SK-N-SH (cell line): ENCODE results near the gene LMO7. TPM values are rescaled to one million over a fixed set of nuclear protein-coding genes. Genes with fewer than 3 reads are reported as not detected.

Source experiments
- CTCF ChIA-PET: fragments of 300-600, 350-600 bp; formaldehyde crosslinking; extraction: SDS; loops from one replicate; lab custom pipeline; 2021; lab: Yijun Ruan, JAX
- POLR2A ChIA-PET: fragments of 350-600 bp; sonication (Branson Sonifier 250); formaldehyde crosslinking; extraction: SDS; loops from one replicate; lab custom pipeline; 2020; ENCODE audit warnings: antibody characterized with exemption, inconsistent platforms; lab: Yijun Ruan, JAX
- DNase-seq: peaks from one replicate; pipeline ENCODE4 v3.0.0; 2012
- H2AFZ ChIP-seq: fragments of 200-600 bp; sonication (generic); 2 replicates; pipeline ENCODE4 v1.8.1; 2016; ENCODE audit warnings: antibody characterized with exemption, mild to moderate bottlenecking, low read depth
- H3F3A ChIP-seq: fragments of 200-600 bp; sonication (generic); replicated peaks from 2 replicates; pipeline ENCODE3; 2016; ENCODE audit warnings: antibody characterized with exemption, mild to moderate bottlenecking; ENCODE audit not compliant: insufficient read depth
- H3K27ac ChIP-seq, 2 experiments: fragments of 200-500 bp in 1 of 2; fragments of 200-600 bp in 1 of 2; sonication (Bioruptor generic) in 1 of 2; sonication (generic), shearing (Covaris generic) in 1 of 2; 2 replicates each; pipeline versions ENCODE4 v1.5.1 to v1.6.1; 2014 to 2016; ENCODE audit warnings: low read depth in 2 of 2, inconsistent platforms in 1 of 2, low read length in 1 of 2, mild to moderate bottlenecking in 1 of 2, mixed read lengths in 1 of 2
- H3K27me3 ChIP-seq: fragments of 200-600 bp; sonication (generic), shearing (Covaris generic); 2 replicates; pipeline ENCODE4 v1.6.1; 2016; ENCODE audit warnings: mixed run types; ENCODE audit not compliant: insufficient read depth
- H3K36me3 ChIP-seq, 2 experiments: fragments of 200-500 bp in 1 of 2; fragments of 200-600 bp in 1 of 2; sonication (Bioruptor generic) in 1 of 2; sonication (generic) in 1 of 2; replicated peaks in 1 of 2; 2 replicates each; pipeline versions ENCODE3 to v1.5.1; 2014 to 2016; ENCODE audit warnings: low read length in 1 of 2, mild to moderate bottlenecking in 1 of 2; ENCODE audit not compliant: insufficient read depth in 2 of 2, control insufficient read depth in 1 of 2
- H3K4me1 ChIP-seq, 2 experiments: fragments of 200-500 bp in 1 of 2; fragments of 200-600 bp in 1 of 2; sonication (Bioruptor generic) in 1 of 2; sonication (generic), shearing (Covaris generic) in 1 of 2; 2 replicates each; pipeline versions ENCODE4 v1.5.1 to v1.6.1; 2014 to 2016; ENCODE audit warnings: low read depth in 1 of 2, low read length in 1 of 2, mixed run types in 1 of 2; ENCODE audit not compliant: insufficient read depth in 2 of 2, control insufficient read depth in 1 of 2
- H3K4me2 ChIP-seq: fragments of 200-600 bp; sonication (generic), shearing (Covaris generic); 2 replicates; pipeline ENCODE4 v1.6.1; 2017; ENCODE audit warnings: mixed run types
- H3K4me3 ChIP-seq, 2 experiments: fragments of 200-500 bp in 1 of 2; fragments of 200-600 bp in 1 of 2; sonication (Bioruptor generic) in 1 of 2; sonication (generic), shearing (Covaris generic) in 1 of 2; 2 replicates each; pipeline versions ENCODE4 v1.5.1 to v1.8.1; 2014 to 2016; ENCODE audit warnings: low read depth in 2 of 2, inconsistent platforms in 1 of 2, low read length in 1 of 2, mild to moderate bottlenecking in 1 of 2, mixed read lengths in 1 of 2, moderate library complexity in 1 of 2
- H3K79me2 ChIP-seq: fragments of 200-600 bp; sonication (generic); 2 replicates; pipeline ENCODE4 v1.8.1; 2017; ENCODE audit warnings: mild to moderate bottlenecking; ENCODE audit not compliant: insufficient read depth
- H3K9ac ChIP-seq: fragments of 200-600 bp; sonication (generic); 2 replicates; pipeline ENCODE4 v1.6.1; 2017; ENCODE audit warnings: mixed run types
- H3K9me2 ChIP-seq: fragments of 200-600 bp; sonication (generic); 2 replicates; pipeline ENCODE4 v1.6.1; 2017; ENCODE audit warnings: mixed run types
- H3K9me3 ChIP-seq: fragments of 200-600 bp; sonication (generic); 2 replicates; pipeline ENCODE4 v1.6.1; 2017; ENCODE audit warnings: mixed run types, mild to moderate bottlenecking, moderate library complexity
- H4K20me1 ChIP-seq: fragments of 200-600 bp; sonication (generic); 2 replicates; pipeline ENCODE4 v1.6.1; 2017; ENCODE audit warnings: mild to moderate bottlenecking, mixed run types; ENCODE audit not compliant: insufficient read depth
- CHD2 ChIP-seq: fragments of 150-350 bp; IDR thresholded peaks from 2 replicates; pipeline ENCODE4 v1.6.1; 2018; ENCODE audit warnings: low read length; ENCODE audit not compliant: partially characterized antibody
- FOSL2 ChIP-seq: IDR thresholded peaks from 2 replicates; pipeline ENCODE4 v1.4.0; 2012; ENCODE audit warnings: low read depth, mild to moderate bottlenecking, moderate library complexity, borderline replicate concordance
- FOXM1 ChIP-seq: IDR thresholded peaks from 2 replicates; pipeline ENCODE4 v1.4.0; 2012; ENCODE audit warnings: low read depth, mild to moderate bottlenecking
- IRF3 ChIP-seq: fragments of 150-350 bp; IDR thresholded peaks from 2 replicates; pipeline ENCODE4 v1.6.1; 2016; ENCODE audit warnings: mild to moderate bottlenecking, low read depth, low read length
- MXI1 ChIP-seq: IDR thresholded peaks from 2 replicates; pipeline ENCODE4 v1.6.1; 2012; ENCODE audit warnings: mild to moderate bottlenecking, low read depth, low read length, improper control_type of control experiment
- NRF1 ChIP-seq: IDR thresholded peaks from 2 replicates; pipeline ENCODE4 v1.6.1; 2012; ENCODE audit warnings: low read depth, mild to moderate bottlenecking, low read length
- RCOR1 ChIP-seq: fragments of 150-350 bp; IDR thresholded peaks from 2 replicates; pipeline ENCODE4 v1.6.1; 2017; ENCODE audit warnings: antibody characterized with exemption, low read length
- RFX5 ChIP-seq: IDR thresholded peaks from 2 replicates; pipeline ENCODE4 v1.6.1; 2012; ENCODE audit warnings: mild to moderate bottlenecking, improper control_type of control experiment, low read length
- RXRA ChIP-seq: IDR thresholded peaks from 2 replicates; pipeline ENCODE4 v1.4.0; 2012; ENCODE audit warnings: low read depth, mild to moderate bottlenecking, borderline replicate concordance
- SIN3A ChIP-seq: IDR thresholded peaks from 2 replicates; pipeline ENCODE4 v1.6.1; 2012; ENCODE audit warnings: low read depth, mild to moderate bottlenecking, low read length, moderate library complexity, borderline replicate concordance
- TAF1 ChIP-seq: IDR thresholded peaks from 2 replicates; pipeline ENCODE4 v1.6.1; 2012; ENCODE audit warnings: low read depth, mild to moderate bottlenecking, low read length, moderate library complexity, borderline replicate concordance
- TCF12 ChIP-seq: IDR thresholded peaks from 2 replicates; pipeline ENCODE4 v1.4.0; 2012
- WGBS: methylation state at CpG from one replicate; pipeline ENCODE4 v1.1.6; 2017; ENCODE audit warnings: low lambda C conversion rate; 5-methylcytosine and 5-hydroxymethylcytosine counted together
- polyA plus RNA-seq, 3 experiments: library from polyadenylated mRNA; depleted of rRNA; stranded (reverse); fragments of >200 nt; gene quantifications; 2 replicates each; pipeline ENCODE4 v1.2.3, GENCODE V29; 2012
- TF ChIP-seq, protein P1 (sequence below): IDR thresholded peaks from 2 replicates; pipeline ENCODE4 v1.4.0; 2012; ENCODE audit warnings: low read depth, borderline replicate concordance
- TF ChIP-seq, protein P2 (sequence below): fragments of 200-600 bp; sonication (generic); IDR thresholded peaks from 2 replicates; pipeline ENCODE4 v1.6.1; 2017; ENCODE audit warnings: antibody characterized with exemption, mild to moderate bottlenecking, moderate library complexity
- TF ChIP-seq, protein P3 (sequence below): IDR thresholded peaks from 2 replicates; pipeline ENCODE4 v1.4.0; 2012; ENCODE audit warnings: low read depth, borderline replicate concordance

LMO7 gene
- polyA plus RNA-seq, 1 of the 3 experiments (the other 2 are of a cell fraction): 83.6 TPM

- CTCF ChIA-PET: interaction anchor here (1.4 kb wide), 1 partner anchor 53 kb away, joined by 4 read pairs; no protein-coding TSS in a partner anchor
- Histone ChIP-seq H3K27me3 (no peaks in the 10 kb centered on the region), H3K9me2 (no peaks in the 10 kb centered on the region), H3K9ac (no peak overlapping the region), H3K79me2 (peaks cover 100% of the 10 kb centered on the region), H2AFZ (no peak overlapping the region), H3F3A (peaks cover 68% of the 10 kb centered on the region), H3K9me3 (no peaks in the 10 kb centered on the region), H3K4me3 (no peak overlapping the region), H3K36me3 (peaks cover 0 to 21% of the 10 kb centered on the region in 2 experiments), H3K4me2 (peak overlapping the region; percentile 12; the same call in 1 of the 2 replicates), H3K27ac (peak overlapping the region in 1 of 2 experiments; percentile 65; a peak in 2 of 4 replicates), H4K20me1 (peaks cover 95% of the 10 kb centered on the region), H3K4me1 (peaks cover 0 to 3% of the 10 kb centered on the region in 2 experiments; a peak in 1 of 4 replicates)
- 83% methylated on average over 3 of the region's 3 CpGs for WGBS
- TF ChIP-seq FOSL2 (no peak), SIN3A (no peak), FOXM1 (no peak), NRF1 (no peak), IRF3 (no peak), TAF1 (no peak), TCF12 (no peak), MXI1 (no peak), CHD2 (no peak)
- TF ChIP-seq, protein P1, sequence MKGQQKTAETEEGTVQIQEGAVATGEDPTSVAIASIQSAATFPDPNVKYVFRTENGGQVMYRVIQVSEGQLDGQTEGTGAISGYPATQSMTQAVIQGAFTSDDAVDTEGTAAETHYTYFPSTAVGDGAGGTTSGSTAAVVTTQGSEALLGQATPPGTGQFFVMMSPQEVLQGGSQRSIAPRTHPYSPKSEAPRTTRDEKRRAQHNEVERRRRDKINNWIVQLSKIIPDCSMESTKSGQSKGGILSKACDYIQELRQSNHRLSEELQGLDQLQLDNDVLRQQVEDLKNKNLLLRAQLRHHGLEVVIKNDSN: no peak
- TF ChIP-seq, protein P2, sequence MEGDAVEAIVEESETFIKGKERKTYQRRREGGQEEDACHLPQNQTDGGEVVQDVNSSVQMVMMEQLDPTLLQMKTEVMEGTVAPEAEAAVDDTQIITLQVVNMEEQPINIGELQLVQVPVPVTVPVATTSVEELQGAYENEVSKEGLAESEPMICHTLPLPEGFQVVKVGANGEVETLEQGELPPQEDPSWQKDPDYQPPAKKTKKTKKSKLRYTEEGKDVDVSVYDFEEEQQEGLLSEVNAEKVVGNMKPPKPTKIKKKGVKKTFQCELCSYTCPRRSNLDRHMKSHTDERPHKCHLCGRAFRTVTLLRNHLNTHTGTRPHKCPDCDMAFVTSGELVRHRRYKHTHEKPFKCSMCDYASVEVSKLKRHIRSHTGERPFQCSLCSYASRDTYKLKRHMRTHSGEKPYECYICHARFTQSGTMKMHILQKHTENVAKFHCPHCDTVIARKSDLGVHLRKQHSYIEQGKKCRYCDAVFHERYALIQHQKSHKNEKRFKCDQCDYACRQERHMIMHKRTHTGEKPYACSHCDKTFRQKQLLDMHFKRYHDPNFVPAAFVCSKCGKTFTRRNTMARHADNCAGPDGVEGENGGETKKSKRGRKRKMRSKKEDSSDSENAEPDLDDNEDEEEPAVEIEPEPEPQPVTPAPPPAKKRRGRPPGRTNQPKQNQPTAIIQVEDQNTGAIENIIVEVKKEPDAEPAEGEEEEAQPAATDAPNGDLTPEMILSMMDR: no peak
- POLR2A ChIA-PET: no interaction called here
- no peak for DNase-seq
Measured at GRCh38 chr13:75748874-75749273, 112.7 kb downstream of the LMO7 start.

DNA sequence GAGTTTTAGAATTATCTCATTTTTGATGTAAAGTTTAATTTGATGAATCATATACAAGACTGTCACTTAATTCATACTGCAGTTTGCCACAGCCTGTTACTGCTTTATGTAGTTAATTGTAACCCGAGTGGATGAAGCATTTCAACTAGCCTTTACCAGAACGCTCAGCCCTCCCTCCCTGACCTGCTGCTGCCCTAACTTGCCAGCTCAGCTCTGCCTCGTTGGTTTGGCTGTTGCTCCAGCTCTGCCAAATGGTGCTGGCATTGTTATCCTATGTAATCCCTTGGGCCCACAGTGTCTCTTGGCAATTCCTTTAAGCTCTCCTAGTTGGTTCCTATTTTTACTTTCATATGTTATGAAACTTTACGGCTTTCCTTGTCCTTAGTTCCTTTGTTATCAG is 113.3 kb downstream of the LMO7 start:
- H3K4me3 ChIP-seq: no peak overlapping the region
- H3K4me1 ChIP-seq: peaks cover 0 to 3% of the 10 kb centered on the region in 2 experiments; a peak in 1 of 4 replicates
- H3K79me2 ChIP-seq: peaks cover 100% of the 10 kb centered on the region
- DNase-seq: no peak
- peaks cover 95% of the 10 kb centered on the region for H4K20me1 ChIP-seq
- no peaks in the 10 kb centered on the region for H3K9me2 ChIP-seq
- WGBS: 41% methylated on average over 3 of the region's 4 CpGs
- H3K9ac ChIP-seq: no peak overlapping the region
- peaks cover 70% of the 10 kb centered on the region for H3F3A ChIP-seq
- ChIA-PET POLR2A (no interaction called here), CTCF (no interaction called here)
- H2AFZ ChIP-seq: no peak overlapping the region
- H3K27ac ChIP-seq: peak overlapping the region; percentile 8 to 65; a peak in 3 of 4 replicates
- peaks cover 0 to 22% of the 10 kb centered on the region in 2 experiments for H3K36me3 ChIP-seq
- TF ChIP-seq RFX5 (no peak), RCOR1 (no peak), RXRA (peak; percentile 14; the same call in 1 of the 2 replicates)
- TF ChIP-seq, protein P3, sequence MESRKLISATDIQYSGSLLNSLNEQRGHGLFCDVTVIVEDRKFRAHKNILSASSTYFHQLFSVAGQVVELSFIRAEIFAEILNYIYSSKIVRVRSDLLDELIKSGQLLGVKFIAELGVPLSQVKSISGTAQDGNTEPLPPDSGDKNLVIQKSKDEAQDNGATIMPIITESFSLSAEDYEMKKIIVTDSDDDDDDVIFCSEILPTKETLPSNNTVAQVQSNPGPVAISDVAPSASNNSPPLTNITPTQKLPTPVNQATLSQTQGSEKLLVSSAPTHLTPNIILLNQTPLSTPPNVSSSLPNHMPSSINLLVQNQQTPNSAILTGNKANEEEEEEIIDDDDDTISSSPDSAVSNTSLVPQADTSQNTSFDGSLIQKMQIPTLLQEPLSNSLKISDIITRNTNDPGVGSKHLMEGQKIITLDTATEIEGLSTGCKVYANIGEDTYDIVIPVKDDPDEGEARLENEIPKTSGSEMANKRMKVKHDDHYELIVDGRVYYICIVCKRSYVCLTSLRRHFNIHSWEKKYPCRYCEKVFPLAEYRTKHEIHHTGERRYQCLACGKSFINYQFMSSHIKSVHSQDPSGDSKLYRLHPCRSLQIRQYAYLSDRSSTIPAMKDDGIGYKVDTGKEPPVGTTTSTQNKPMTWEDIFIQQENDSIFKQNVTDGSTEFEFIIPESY: no peak
- peak overlapping the region; percentile 12; the same call in 1 of the 2 replicates for H3K4me2 ChIP-seq
- no peaks in the 10 kb centered on the region for H3K9me3 ChIP-seq
- H3K27me3 ChIP-seq: no peaks in the 10 kb centered on the region
